M059J (cell line): ENCODE results near the gene RAB11FIP3. TPM values are rescaled to one million over a fixed set of nuclear protein-coding genes. Genes with fewer than 3 reads are reported as not detected.
A peak's percentile ranks its signal among the peaks of the same experiment; 100 is the strongest.
"Not testable (repeated sequence)": the region's sequence is repeated elsewhere in the genome, so short reads cannot be mapped to it uniquely, and the experiment has no call there.

Experiments
- DNase-seq: peaks from one replicate; pipeline ENCODE4 v3.0.0-alpha.2; 2012; ENCODE audit warnings: low read depth
- total RNA-seq: library from RNA; depleted of rRNA; stranded (reverse); fragments of >200 nt; shearing (Covaris generic); gene quantifications from 2 replicates; pipeline ENCODE4 v1.2.3, GENCODE V29; 2014

Gene RAB11FIP3
- total RNA-seq, 1 experiment from 2014 or later: 21.1 TPM

DNA sequence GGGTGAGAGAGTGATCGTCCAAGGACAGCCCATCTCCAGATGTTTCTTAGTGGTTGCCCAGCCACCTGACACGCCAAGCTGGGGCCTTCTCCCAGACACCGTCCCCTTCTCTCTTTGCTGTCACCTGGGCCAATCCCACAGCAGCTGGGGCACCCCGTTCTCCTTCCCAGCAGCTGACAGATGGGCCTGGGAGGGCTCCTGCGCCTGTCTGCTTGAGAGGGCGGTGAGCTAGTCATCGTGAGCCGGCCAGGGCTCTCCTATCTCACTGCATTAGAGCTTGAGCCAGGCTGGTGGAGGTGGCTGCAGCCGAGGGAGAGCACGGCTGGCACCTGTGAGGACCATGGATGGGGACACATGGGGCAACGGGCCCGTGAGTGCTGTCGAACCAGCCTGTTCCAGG is 41.2 kb downstream of the RAB11FIP3 start:
- no peak for DNase-seq

DNA sequence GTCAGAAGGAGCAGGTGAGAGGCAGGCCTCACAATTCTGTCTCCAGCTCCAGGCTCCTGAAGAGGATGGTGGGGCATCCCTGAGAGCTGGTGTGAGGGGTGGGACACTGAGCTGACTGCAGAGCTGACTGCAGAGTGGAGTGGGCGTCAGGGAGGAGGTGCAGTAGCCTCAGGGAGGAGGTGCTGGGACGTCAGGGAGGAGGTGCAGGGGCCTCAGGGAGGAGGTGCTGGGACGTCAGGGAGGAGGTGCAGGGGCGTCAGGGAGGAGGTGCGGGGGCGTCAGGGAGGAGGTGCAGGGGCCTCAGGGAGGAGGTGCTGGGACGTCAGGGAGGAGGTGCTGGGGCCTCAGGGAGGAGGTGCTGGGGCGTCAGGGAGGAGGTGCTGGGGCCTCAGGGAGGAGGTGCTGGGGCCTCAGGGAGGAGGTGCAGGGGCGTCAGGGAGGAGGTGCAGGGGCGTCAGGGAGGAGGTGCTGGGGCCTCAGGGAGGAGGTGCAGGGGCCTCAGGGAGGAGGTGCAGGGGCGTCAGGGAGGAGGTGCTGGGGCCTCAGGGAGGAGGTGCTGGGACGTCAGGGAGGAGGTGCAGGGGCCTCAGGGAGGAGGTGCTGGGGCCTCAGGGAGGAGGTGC is 41.9 kb downstream of the RAB11FIP3 start:
- not testable (repeated sequence) for DNase-seq

DNA sequence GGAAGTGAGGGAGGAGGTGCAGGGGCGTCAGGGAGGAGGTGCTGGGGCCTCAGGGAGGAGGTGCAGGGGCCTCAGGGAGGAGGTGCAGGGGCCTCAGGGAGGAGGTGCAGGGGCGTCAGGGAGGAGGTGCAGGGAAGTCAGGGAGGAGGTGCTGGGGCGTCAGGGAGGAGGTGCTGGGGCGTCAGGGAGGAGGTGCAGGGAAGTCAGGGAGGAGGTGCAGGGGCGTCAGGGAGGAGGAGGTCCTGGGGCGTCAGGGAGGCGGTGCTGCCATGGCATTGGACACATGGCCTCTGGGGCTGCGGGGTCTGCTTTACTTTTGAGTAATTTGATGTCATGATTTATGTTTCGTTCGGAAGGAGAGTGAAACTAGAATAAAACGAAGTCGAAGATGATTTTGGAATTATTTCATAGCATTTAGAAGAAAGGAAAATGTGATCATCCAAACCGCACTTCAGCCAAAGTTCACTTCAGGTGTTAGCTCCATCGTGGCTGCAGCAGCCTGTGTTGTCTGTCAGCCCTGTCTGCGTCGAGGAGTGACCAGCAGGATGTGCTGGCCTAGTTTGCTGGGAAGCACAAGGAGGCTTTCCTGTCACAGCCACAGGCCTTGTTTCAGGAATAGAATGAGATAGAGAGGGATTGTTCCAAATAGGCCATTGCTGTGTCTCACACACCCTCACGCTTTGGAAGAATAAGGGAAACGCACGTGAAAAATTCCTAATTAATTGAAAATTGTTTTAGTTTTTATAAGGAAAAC is 42.8 kb downstream of the RAB11FIP3 start:
- no peak for DNase-seq

DNA sequence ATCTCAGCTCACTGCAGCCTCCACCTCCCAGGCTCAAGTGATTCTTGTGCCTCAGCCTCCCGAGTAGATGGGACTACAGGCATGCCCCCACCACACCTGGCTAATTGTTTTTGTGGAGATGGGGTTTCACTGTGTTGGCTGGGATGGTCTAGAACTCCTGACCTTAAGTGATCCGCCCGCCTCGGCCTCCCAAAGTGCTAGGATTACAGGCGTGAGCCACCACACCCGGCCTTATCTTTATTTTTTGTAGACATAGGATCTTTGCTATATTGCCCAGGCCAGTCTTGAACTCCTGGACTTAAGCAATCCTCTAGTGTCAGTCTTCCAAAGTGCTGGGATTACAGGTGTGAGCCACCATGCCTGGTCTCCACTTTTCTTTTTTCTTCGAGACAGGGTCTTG is 44.0 kb downstream of the RAB11FIP3 start:
- DNase-seq: not testable (repeated sequence)

DNA sequence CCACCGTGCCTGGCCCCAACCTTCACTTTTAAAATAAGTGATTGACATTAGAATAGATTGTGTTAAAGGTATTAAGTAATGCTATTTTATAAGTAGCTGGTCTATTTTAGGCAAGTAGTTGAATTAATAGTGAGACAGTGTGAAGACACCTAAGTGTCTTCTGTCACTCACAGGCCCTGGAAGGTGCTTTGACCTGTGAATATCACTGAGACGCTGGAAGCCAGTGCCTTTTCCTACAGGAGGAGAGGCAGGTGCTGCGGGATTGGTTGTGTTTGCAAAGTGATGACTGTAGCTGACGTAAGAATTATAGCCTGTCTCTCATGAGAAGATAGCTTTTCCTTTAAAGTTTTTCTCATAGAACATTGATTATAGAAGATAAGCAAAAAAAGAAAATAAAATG is 45.0 kb downstream of the RAB11FIP3 start:
- DNase-seq: no peak

DNA sequence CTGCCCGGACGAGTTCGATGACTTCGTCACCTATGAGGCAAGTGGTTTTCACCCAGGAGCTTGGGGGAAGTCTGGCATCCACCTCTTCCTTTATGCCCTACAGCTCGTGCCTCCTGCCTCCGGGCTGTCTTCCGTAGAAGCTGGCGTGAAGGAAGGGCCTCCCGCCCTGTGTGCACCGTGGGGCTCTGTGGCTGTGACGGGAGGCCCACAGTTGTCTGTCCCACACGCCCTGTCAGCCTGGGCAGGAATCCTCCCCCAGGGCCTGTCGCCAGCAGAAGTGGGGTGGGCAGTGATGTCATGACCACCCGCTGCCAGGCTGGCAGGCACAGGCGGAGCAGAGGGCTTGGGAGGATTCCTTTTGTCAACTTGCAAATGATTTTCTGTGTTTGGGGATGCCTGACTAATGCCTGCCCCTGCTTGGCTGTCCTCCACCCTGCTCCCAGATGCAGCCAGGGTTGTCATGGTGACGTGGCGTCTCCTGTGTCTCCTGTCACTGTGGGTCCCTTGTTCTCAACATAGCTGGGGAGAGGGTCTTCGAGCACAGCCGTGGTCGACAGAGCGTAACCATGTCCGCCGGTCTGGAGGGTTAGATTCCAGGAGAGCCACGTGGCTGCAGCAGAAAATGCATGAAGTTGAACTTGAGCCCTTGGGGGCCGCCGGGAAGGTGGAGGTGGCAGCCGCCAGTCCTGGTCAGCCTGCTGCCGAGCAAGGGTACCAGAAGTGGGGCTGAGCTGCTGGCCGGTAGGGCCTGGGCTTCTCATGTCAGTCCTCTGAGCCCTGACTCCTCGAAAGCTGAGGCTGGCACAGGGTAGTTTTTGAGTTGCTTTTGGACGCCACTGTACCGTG is 46.1 kb downstream of the RAB11FIP3 start:
- peak; percentile 81 for DNase-seq

DNA sequence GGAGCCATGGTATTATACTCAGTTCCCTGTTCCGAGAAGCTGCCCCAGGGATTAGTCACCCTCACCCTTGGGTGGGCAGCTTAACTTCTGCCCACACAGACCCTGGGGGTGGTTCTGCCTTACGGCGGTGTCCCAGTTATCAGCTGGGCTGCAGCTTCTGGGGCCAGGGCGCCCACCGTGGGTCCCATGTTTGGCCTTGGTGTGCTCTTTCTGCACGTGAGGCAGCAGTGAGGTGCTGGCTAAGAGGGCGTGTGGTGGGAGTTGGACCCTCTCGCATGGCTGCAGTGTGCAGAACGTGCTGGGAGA is 46.7 kb downstream of the RAB11FIP3 start:
- DNase-seq: no peak

DNA sequence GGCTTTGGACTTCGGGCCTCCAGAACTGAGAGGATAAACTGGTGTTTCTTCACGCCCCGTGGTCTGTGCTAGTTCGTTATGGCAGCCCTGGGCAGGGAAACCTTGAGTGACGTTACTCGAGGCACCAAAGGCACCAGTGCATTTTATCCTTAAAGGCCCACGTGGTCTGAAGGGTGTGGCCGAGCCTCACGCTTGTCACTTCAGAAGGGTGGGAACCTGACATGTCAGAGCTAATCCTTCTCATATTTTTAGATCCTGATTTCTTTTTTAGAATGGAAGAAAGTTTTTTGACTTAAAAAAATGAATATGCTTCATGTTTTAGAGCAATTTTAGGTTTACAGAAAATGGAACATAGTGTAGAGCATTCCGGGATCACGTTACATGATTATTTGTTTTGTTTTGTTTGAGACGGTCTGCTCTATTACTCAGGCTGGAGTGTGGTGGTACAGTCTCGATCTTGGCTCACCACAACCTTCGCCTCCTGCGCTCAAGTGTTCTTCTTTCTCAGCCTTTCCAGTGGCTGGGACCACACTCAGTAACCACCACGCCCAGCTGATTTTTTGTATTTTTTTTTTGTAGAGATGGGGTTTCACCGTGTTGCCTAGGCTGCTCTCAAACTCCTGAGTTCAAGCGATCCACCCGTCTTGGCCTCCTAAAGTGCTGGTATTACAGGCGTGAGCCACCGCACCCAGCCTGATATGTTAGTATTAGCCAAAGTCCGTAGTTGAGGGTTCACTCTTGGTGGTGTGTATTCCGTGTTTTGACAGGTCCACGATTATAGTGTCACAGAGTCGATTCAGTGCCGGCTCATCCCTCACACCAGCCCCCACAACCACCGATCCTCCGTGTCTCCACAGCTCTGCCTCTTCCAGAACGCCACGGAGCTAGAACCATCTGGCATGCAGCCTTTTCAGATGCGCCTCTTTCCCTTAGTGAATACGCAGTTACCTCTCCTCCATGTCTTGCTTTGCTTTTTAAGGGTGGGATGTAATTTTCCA is 47.9 kb downstream of the RAB11FIP3 start:
- DNase-seq: no peak

DNA sequence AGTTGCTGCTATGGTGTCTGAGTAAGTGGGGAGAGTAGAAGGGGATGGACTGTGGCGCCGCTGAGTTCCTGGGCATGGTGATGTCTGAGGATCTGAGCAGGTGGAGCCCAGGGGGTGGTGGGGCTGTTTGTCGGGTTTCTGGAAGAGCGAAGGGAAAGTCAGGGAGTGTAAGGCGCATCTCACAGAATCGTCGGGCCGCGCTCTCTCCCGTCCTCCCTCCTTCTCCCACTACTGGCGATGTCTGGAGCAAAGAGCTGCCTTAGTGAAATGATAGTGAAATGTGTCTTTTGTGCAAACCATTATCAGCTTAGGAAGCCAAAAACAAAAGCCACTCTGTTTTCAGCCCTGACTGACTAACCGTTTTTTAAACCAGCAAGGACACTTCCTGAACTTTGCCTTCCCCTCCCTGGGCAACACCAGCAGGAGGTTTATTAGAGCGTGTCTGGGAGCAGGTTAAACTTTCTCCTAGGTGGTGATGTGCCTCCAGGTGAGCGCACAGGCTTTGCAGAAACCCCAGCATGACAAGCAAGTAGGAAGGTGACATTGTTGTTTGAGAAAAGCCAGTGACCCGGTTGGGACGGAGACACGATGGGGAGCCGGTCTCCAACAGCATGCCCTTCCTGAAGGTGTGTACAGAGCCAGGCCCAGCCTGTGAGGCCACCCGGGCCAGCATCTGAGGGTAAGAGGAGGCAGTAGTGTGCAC is 49.1 kb downstream of the RAB11FIP3 start:
- no peak for DNase-seq

DNA sequence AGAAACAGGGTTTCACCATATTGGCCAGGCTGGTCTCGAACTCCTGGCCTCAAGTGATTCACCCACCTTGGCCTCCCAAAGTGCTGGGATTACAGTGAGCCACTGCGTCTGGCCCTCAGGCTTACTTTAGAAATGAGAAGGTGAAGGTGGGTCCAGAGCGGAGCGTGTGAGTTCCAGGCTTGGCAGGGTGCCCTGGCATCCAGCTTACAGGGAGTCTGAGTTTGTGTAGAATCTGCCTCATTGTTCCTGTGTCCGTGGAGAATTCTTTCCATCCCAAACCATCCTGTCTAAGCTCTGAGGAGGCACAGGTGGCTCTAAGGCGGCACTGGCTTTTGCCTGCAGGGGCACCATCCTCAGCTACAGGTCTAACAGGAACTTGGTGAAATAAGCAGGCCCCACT is 50.6 kb downstream of the RAB11FIP3 start:
- peak; percentile 12 for DNase-seq

DNA sequence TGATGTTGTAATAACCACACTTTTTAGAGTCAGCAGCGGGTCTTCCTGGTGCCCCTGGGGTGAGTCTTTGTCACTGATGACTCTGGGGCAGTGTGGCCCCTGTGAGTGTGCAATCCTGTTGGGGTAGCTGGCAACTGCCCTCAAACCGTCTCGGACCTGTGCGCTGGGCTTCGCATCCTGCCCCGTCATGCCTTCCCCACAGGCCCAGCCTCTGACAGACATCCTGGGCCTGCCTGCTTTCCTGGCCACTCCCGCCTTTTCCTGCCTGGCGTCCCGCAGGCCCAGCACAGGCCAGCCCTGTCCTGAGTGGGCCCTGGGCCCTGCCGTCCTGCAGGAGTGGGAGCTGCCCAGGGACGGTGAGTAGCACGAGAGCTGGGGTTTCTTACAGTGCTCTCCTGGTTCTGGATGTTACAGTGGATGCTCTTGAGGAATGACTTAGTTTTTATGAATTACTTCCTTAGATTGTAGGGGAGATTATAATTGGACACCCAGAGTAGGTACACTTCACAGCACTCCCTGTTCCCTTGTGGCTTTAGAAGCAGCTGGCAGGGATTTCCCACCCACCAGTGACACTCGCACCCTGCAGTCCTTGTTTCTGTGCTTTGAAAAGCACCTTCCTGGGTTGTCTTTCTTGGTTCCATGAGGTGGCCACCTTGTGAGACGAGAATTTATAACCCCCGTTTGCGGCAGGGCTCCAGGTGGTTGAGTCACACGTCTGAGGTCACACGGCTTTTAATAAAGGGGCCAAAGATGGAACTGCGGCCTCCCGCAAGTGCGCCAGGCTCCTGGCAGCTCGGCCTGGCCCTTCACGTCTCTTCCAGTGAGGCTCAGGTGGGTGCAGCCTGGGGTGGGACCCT is 52.1 kb downstream of the RAB11FIP3 start:
- peak; percentile 86 for DNase-seq

DNA sequence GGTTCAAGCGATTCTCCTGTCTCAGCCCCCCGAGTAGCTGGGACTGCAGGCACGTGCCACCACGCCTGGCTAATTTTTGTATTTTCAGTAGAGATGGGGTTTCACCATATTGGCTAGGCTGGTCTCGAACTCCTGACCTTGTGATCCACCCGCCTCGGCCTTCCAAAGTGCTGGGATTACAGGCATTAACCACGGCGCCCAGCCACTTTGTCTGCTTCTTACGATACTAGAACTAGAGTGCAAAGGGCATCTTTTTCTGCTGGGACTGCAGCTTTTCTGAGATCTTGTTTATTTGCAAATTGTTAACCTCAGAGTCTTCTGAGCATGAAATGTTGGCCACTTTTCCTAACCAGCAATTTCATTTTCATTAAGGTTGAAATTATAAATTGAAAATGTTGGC is 52.8 kb downstream of the RAB11FIP3 start:
- DNase-seq: not testable (repeated sequence)

DNA sequence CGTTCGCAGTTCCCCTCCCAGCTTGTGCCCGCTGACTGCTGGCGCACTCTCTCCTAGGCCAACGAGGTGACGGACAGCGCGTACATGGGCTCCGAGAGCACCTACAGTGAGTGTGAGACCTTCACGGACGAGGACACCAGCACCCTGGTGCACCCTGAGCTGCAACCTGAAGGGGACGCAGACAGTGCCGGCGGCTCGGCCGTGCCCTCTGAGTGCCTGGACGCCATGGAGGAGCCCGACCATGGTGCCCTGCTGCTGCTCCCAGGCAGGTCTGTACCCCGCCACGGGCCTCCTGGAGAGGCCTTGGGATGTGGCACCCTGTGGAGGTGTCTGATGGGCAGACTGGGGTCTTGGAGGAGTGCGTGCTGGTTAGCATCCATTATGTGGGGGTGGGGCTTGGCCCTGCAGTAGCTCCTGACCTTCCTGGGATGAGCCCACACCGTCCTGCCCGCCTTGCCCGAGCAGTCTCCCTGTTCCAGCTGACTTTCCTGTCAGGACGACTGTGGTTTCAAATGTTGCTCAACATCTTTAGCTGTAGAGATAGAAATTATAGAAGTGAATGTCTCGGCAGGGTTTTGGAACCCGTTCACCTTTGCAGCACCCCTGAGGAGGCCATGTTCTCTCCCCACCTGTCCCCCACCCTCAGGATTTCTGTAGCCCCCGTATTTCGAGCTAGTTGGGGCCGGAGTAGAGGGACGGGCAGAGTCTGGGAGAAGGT is 57.2 kb downstream of the RAB11FIP3 start:
- DNase-seq: no peak

DNA sequence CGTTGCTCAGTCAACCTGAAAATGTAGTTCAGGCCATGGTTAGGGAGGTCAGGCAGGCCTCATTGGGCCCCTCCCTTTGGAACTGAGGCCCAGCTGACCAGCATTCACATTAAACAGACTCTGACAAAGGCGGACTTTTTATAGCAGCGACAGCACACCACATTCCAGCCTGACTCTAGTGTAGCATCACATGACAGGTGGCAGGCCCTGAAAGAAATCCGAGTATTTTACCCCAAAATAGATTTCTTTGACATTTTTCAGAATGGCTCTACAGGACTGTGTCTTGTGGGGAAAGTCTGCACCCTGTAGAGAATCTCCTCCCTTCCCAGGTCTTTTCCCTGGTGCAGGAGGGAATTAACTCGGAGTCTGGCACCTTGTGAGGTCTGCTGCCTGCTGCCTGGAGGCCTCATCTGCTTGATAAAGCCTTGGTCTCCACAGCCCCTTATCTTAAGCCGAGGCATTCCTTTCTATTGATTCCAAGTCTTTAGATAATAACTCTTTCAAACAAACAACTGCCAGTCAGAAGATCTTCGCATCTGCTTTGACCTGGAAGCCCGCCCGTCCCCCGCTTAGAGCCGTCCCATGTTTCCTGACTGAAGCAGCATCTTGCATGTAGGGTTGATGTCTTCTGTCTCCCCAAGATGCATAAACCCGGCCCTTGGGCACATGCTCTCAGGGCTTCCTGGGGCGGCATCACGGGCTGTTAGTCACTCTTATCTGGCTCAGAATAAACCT is 58.1 kb downstream of the RAB11FIP3 start:
- DNase-seq: no peak

DNA sequence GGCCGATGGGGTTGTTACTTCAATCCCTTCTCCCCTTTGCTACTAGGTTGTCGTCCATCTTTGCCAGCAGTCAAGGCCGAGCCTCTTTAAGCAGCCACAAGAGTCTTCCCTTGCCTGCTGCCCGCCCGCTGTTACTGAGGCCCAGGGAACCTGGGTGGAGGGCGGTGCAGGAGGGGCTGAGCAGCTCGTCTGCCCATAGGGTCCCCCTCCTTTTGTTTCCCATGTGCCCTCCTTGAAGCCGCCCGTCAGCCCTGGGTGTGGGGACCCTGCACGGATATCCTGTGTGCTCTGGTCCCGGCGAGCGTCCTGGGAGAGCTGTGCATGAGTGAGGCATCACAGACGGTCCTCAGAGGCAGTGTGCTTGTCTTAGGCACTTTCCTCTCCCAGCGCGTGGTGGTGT is 64.2 kb downstream of the RAB11FIP3 start:
- no peak for DNase-seq

DNA sequence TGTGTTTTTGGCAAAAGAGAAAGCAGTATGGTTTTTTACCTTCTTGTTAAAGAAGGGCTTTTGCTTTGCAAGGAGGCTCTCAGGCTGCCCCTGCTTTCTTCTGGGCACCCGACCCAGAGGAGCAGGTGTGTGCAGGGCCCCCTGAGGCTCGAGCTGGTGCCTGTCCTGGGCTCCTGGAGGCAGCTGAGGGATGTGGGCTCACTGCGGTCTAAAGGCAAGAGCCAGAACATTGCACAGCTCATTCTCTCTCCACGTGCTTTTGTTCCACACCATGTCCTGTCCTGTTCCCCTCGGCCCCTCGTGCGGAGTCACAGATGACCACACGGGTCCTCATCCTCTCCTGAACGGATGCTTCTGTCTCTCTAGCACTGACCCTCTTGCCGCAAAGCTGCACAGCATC is 65.3 kb downstream of the RAB11FIP3 start:
- DNase-seq: no peak

DNA sequence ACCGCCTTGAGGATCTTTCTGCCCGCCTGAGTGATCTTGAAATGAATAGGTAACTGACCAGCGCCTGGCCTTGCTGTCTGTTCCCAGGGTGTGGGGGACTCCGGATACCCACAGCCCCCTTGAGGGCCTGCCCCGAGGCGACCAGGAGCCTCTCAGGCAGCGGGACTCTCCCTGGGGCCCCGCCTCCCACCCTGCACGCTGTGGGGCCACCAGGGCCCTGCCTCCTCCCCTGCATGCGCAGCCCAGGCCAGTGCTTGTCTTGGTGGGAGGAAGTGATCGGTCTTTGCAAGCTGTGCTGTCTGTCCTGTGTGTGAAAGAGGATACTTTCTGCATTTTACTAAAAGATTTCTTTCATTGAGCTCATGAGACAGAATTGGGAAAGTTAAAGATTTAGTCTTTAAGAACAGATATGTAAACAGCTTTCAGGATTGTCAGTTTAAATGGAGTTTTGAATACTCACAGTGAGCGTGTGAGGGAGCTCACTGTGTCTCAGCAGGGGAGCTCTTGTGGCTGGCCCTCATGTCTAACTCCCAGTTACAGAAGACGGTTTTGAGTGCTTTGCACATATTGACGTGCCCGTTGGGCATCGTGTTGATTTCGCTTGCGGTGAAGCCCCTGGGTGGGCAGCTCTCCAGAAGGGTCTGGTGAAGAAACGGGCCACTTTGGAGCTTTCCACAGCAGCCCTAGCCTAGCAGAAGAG is 65.9 kb downstream of the RAB11FIP3 start:
- no peak for DNase-seq
